ENCODE measurements around the gene CA10. TPM values are rescaled to one million over a fixed set of nuclear protein-coding genes. Genes with fewer than 3 reads are reported as not detected.

Gene CA10
- polyA plus RNA-seq, 1 donor from 2014 or later = 6.2 TPM

- no peak overlapping the region for H3K9ac ChIP-seq (ENCODE audit: low read length)
- H3K27me3 ChIP-seq (ENCODE audit: insufficient read depth, low read depth, low read length) = no peaks in the 10 kb centered on the region
- no peaks in the 10 kb centered on the region for H3K79me2 ChIP-seq (replicated peaks; ENCODE audit: insufficient read depth, low read length)
- no peaks in the 10 kb centered on the region for H3K36me3 ChIP-seq (ENCODE audit: insufficient read depth, low read length)
- H3K4me3 ChIP-seq (ENCODE audit: low read length) = no peak overlapping the region
- H3K27ac ChIP-seq (ENCODE audit: low read length) = no peak overlapping the region
- H3F3A ChIP-seq (ENCODE audit: insufficient read depth, low read length, poor library complexity, severe bottlenecking) = no peaks in the 10 kb centered on the region
- no peaks in the 10 kb centered on the region for H3K9me3 ChIP-seq (ENCODE audit: low read length)
- no peaks in the 10 kb centered on the region for H4K20me1 ChIP-seq (ENCODE audit: insufficient read depth)
- no peak overlapping the region for H2AFZ ChIP-seq (ENCODE audit: low read depth, low read length)
- H3K9me2 ChIP-seq (ENCODE audit: insufficient read depth, low read length) = no peaks in the 10 kb centered on the region
- TF ChIP-seq SMC3 (conservative IDR thresholded peaks at IDR 0.05; ENCODE audit: poor library complexity) = no peak
- TF ChIP-seq, protein P1, sequence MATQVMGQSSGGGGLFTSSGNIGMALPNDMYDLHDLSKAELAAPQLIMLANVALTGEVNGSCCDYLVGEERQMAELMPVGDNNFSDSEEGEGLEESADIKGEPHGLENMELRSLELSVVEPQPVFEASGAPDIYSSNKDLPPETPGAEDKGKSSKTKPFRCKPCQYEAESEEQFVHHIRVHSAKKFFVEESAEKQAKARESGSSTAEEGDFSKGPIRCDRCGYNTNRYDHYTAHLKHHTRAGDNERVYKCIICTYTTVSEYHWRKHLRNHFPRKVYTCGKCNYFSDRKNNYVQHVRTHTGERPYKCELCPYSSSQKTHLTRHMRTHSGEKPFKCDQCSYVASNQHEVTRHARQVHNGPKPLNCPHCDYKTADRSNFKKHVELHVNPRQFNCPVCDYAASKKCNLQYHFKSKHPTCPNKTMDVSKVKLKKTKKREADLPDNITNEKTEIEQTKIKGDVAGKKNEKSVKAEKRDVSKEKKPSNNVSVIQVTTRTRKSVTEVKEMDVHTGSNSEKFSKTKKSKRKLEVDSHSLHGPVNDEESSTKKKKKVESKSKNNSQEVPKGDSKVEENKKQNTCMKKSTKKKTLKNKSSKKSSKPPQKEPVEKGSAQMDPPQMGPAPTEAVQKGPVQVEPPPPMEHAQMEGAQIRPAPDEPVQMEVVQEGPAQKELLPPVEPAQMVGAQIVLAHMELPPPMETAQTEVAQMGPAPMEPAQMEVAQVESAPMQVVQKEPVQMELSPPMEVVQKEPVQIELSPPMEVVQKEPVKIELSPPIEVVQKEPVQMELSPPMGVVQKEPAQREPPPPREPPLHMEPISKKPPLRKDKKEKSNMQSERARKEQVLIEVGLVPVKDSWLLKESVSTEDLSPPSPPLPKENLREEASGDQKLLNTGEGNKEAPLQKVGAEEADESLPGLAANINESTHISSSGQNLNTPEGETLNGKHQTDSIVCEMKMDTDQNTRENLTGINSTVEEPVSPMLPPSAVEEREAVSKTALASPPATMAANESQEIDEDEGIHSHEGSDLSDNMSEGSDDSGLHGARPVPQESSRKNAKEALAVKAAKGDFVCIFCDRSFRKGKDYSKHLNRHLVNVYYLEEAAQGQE (IDR thresholded peaks at IDR 0.05; ENCODE audit: borderline replicate concordance) = no peak
- no peak overlapping the region for H3K4me2 ChIP-seq (ENCODE audit: low read length)
Observed at GRCh38 chr17:51911237-51911636, 247.3 kb downstream of the CA10 start.

- Histone ChIP-seq H2AFZ (ENCODE audit: low read depth, low read length) (no peak overlapping the region), H3K36me3 (ENCODE audit: insufficient read depth, low read length) (no peaks in the 10 kb centered on the region), H3F3A (ENCODE audit: insufficient read depth, low read length, poor library complexity, severe bottlenecking) (no peaks in the 10 kb centered on the region), H3K79me2 (replicated peaks; ENCODE audit: insufficient read depth, low read length) (no peaks in the 10 kb centered on the region), H3K27me3 (ENCODE audit: insufficient read depth, low read depth, low read length) (no peaks in the 10 kb centered on the region), H3K9me3 (ENCODE audit: low read length) (no peaks in the 10 kb centered on the region), H3K4me3 (ENCODE audit: low read length) (no peak overlapping the region), H4K20me1 (ENCODE audit: insufficient read depth) (no peaks in the 10 kb centered on the region), H3K27ac (ENCODE audit: low read length) (no peak overlapping the region), H3K9ac (ENCODE audit: low read length) (no peak overlapping the region), H3K4me2 (ENCODE audit: low read length) (no peak overlapping the region), H3K9me2 (ENCODE audit: insufficient read depth, low read length) (no peaks in the 10 kb centered on the region)
- TF ChIP-seq, protein P1 (IDR thresholded peaks at IDR 0.05; ENCODE audit: borderline replicate concordance) = no peak
- no peak for TF ChIP-seq MXI1 (conservative IDR thresholded peaks at IDR 0.05; ENCODE audit: poor library complexity, severe bottlenecking)
- TF ChIP-seq TAF1 (IDR thresholded peaks at IDR 0.05; ENCODE audit: low read depth) = no peak
- no peak for TF ChIP-seq SMC3 (conservative IDR thresholded peaks at IDR 0.05; ENCODE audit: poor library complexity)
- no peak for TF ChIP-seq POLR2AphosphoS5 (IDR thresholded peaks at IDR 0.05)
- no peak for TF ChIP-seq RAD21 (conservative IDR thresholded peaks at IDR 0.05)
- no peak for TF ChIP-seq EZH2 (IDR thresholded peaks at IDR 0.05; ENCODE audit: borderline replicate concordance, insufficient read depth, low read length, poor library complexity, severe bottlenecking)
Observed at GRCh38 chr17:51909971-51910370, 248.5 kb downstream of the CA10 start.
